ENCODE measurements around the gene ASTL.

DNA sequence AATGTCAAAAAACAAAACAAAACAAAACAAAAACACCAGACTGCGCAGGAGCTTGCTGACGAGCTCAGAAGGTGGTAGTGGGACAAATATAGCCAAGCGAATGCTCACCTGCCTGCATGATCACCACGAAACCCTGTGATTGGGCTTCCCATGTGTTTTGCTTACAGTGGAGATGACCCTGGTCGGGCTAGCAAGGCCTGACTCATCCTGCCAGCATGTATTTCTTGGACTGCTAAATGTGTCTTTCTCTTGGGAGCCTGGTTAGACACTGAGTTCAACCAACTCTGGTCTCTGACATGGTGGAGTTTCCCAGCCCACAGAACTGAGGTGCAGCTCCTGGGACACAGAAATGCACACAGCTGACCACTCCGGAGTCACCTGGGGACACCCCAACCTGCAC is 37.6 kb upstream of the ASTL start:
- TF ChIP-seq, protein P1, sequence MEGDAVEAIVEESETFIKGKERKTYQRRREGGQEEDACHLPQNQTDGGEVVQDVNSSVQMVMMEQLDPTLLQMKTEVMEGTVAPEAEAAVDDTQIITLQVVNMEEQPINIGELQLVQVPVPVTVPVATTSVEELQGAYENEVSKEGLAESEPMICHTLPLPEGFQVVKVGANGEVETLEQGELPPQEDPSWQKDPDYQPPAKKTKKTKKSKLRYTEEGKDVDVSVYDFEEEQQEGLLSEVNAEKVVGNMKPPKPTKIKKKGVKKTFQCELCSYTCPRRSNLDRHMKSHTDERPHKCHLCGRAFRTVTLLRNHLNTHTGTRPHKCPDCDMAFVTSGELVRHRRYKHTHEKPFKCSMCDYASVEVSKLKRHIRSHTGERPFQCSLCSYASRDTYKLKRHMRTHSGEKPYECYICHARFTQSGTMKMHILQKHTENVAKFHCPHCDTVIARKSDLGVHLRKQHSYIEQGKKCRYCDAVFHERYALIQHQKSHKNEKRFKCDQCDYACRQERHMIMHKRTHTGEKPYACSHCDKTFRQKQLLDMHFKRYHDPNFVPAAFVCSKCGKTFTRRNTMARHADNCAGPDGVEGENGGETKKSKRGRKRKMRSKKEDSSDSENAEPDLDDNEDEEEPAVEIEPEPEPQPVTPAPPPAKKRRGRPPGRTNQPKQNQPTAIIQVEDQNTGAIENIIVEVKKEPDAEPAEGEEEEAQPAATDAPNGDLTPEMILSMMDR (IDR thresholded peaks at IDR 0.05; ENCODE audit: low read length) = no peak
- TF ChIP-seq EZH2 (optimal IDR thresholded peaks at IDR 0.05; ENCODE audit: low read depth, low read length) = no peak
- TF ChIP-seq EZH2phosphoT487 (IDR thresholded peaks at IDR 0.05; ENCODE audit: low read length) = no peak
